A673 (cell line): ENCODE measurements around the gene TCAIM.

ENCODE experiments used
- CTCF ChIP-seq: fragments of 300-800, 200-600 bp; sonication (generic); conservative IDR thresholded peaks from 2 replicates; pipeline ENCODE4 v1.5.1; 2017; ENCODE audit warnings: low read depth, mild to moderate bottlenecking, antibody characterized with exemption, low read length, moderate library complexity, mixed read lengths
- EZH2 ChIP-seq: fragments of 200-600 bp; sonication (generic); IDR thresholded peaks from 2 replicates; pipeline ENCODE4 v1.6.1; 2017; ENCODE audit warnings: borderline replicate concordance, low read depth, mild to moderate bottlenecking, mixed read lengths, antibody characterized with exemption, low read length; ENCODE audit not compliant: poor library complexity, severe bottlenecking

- TF ChIP-seq CTCF, result no peak
- no peak for TF ChIP-seq EZH2
These were observed 57.9 kb downstream of the TCAIM start for GRCh38 chr3:44396200-44397171.
